ENCODE measurements around the gene SPTSSB. TPM values are rescaled to one million over a fixed set of nuclear protein-coding genes. Genes with fewer than 3 reads are reported as not detected.

Gene SPTSSB, protein sequence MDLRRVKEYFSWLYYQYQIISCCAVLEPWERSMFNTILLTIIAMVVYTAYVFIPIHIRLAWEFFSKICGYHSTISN
- 0.10 TPM in 1 of 5 replicates, not detected in the others for total RNA-seq (2022; extraction: Qiagen RNA extraction; ENCODE audit: low read depth)

DNA sequence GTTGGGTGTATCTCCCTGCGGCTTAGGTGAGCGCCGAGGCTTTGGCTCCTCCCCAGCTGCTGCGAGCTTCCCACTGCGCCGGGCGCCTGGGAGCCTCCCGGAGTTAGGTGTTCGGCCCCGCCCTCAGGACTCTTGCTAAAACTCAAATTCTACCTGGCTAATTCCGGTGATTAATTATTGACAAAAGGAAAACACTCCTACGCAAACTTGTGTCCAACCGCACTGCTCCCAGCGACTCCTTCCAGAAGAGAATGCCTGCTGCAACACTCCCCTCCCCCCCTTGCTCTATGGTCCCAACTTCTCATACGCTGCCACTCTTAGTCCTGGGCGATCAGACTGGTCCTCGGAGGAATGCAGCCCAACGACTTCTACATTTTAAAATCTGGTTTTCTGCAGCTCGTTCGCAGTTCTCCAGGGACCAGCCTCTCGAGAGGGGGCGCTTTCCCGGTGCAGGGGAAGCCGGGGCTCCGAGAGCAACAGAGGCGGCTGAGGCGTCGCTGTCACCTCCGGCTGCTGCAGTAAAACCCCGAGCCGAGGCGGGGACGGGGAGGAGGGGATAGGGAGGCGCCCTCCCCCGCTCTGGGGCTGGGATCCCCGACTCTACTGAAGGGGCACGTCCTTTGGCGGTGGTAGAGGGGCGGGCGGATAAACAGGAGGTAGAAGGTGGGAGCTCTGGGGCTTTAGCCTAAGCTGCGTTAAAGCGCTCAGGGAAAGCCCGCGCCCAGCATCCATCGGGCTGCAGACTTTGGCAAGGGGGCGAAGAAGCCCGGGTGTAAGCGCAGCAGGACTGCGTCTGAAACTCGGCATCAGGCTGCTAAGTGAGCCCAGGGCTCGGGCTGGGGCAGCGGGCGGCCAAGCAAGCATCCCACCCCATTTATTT is at the start of gene SPTSSB:
Gene SPTSSB (minus strand): TSS at position 77 of the 880 bp plus-strand sequence. CDS start 25,194 bp downstream, outside the sequence.

Other genes starting within 250 kb of the SPTSSB start
- gene NMD3, start 150.2 kb downstream of the SPTSSB start, total RNA-seq (2022; extraction: Qiagen RNA extraction; ENCODE audit: low read depth) = 43.0 to 63.6 TPM (median 51.7 TPM) in 5 replicates
- not detected in 5 replicates for gene OTOL1, start 125.3 kb upstream of the SPTSSB start, total RNA-seq (2022; extraction: Qiagen RNA extraction; ENCODE audit: low read depth)

Measured in A549 treated with GW870086 at 1 μM for 4 hours (cell line).